Gastroesophageal sphincter (tissue), 4 donors: ENCODE measurements around the gene HSD11B2. TPM values are rescaled to one million over a fixed set of nuclear protein-coding genes. Genes with fewer than 3 reads are reported as not detected.

Experiments used
- ATAC-seq: fragments of 150-250 bp; one replicate; pipeline ENCODE4 v1.9.1; 2016; ENCODE audit warnings: mild to moderate bottlenecking, moderate library complexity
- H3K27ac ChIP-seq, 4 donors: fragments of 200-600 bp; sonication (generic) in 3 of 4; 1 replicate in 3 of 4; 2 replicates in 1 of 4; pipeline ENCODE4 v1.5.1; 2016 to 2019
- H3K27me3 ChIP-seq: fragments of 200-600 bp; sonication (generic); one replicate; pipeline ENCODE4 v1.5.1; 2019
- H3K36me3 ChIP-seq, 2 donors: fragments of 200-600 bp; sonication (generic); one replicate each; pipeline ENCODE4 v1.5.1; 2019; ENCODE audit warnings: control low read depth in 1 of 2
- H3K4me1 ChIP-seq, 3 donors: fragments of 200-600 bp; sonication (generic); 1 replicate in 2 of 3; 2 replicates in 1 of 3; pipeline ENCODE4 v1.5.1; 2016 to 2019; ENCODE audit warnings: control low read depth in 2 of 3
- H3K4me3 ChIP-seq, 2 donors: fragments of 200-600 bp; sonication (generic); one replicate each; pipeline ENCODE4 v1.5.1; 2019; ENCODE audit warnings: mild to moderate bottlenecking in 1 of 2, moderate library complexity in 1 of 2
- H3K9me3 ChIP-seq, 3 donors: fragments of 200-600 bp; sonication (generic); one replicate each; pipeline ENCODE4 v1.5.1; 2017 to 2019; ENCODE audit warnings: control low read depth in 2 of 3
- CTCF ChIP-seq, 4 experiments: fragments of 200-600 bp in 2 of 4; fragments of 450-650 bp in 2 of 4; sonication (generic) in 1 of 4; IDR thresholded peaks; one replicate each; pipeline ENCODE4 v1.5.1; 2017 to 2019; ENCODE audit warnings: antibody characterized with exemption in 4 of 4, mild to moderate bottlenecking in 2 of 4, moderate library complexity in 2 of 4
- EP300 ChIP-seq: sonication (generic); formaldehyde crosslinking; IDR thresholded peaks from one replicate; pipeline ENCODE4 v1.6.1; 2017; ENCODE audit warnings: antibody characterized with exemption, mild to moderate bottlenecking
- POLR2A ChIP-seq, 2 donors: fragments of 450-650 bp; IDR thresholded peaks; one replicate each; pipeline ENCODE4 v1.6.1; 2017; ENCODE audit warnings: antibody characterized with exemption in 2 of 2, mild to moderate bottlenecking in 2 of 2, moderate library complexity in 1 of 2
- POLR2AphosphoS5 ChIP-seq: sonication (generic); formaldehyde crosslinking; IDR thresholded peaks from one replicate; pipeline ENCODE4 v1.6.1; 2017; ENCODE audit warnings: antibody characterized with exemption
- WGBS, 2 donors: methylation state at CpG; one replicate each; pipeline ENCODE4 v1.1.5; 2018; ENCODE audit warnings: low coverage in 1 of 2; 5-methylcytosine and 5-hydroxymethylcytosine counted together
- total RNA-seq, 4 donors: library from RNA; depleted of rRNA; stranded (reverse); fragments of >200 nt; gene quantifications; one replicate each; pipeline ENCODE4 v1.1.0, GENCODE V29; 2016

HSD11B2 gene
- total RNA-seq, 4 donors from 2014 or later, result 0.19 to 2.1 (median 0.27) TPM; not detected in 1

DNA sequence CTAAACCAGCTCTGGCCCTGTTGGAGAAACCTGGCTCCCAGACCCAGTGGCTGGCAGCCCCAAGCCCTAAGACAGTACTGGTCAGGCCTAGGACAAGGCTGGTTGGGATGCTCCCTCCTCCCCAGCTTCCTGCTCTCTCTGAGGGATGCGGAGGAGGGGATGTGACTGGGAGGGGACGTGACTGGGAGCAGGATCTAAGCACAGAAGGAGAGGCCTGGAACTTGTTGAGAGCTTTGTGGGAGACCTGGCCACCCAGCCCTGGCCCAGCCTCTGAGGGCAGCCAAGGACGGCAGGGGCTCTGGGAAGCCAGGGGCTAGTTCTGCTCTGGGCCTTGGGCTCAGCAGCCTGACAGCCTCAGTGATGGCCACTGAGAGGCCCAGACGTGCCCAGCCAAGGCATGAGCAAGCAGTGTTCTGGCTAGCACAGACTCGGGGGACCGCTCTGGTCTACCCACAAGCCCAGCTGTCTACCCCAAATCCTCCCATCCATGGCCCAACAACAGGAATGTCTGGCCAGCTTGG is 27.3 kb downstream of the HSD11B2 start:
- TF ChIP-seq EP300 (no peak), POLR2AphosphoS5 (no peak), CTCF (IDR thresholded peaks at IDR 0.05) (no peak), POLR2A (IDR thresholded peaks at IDR 0.05) (no peak)
- H3K27me3 ChIP-seq, result no peaks in the 10 kb centered on the region
- peaks cover 0 to 80% (median 65%) of the 10 kb centered on the region in 3 donors for H3K4me1 ChIP-seq
- WGBS, 2 donors, result no CpG with 5 or more reads among the region's 6 CpGs
- ATAC-seq, result no peak
- peak overlapping the region in 3 of 4 donors; percentile 38 to 68 (median 66) for H3K27ac ChIP-seq
- H3K4me3 ChIP-seq, result no peak overlapping the region
- no peaks in the 10 kb centered on the region for H3K9me3 ChIP-seq
- peaks cover 0 to 18% of the 10 kb centered on the region in 2 donors for H3K36me3 ChIP-seq

- ATAC-seq, result peak; percentile 13
- TF ChIP-seq POLR2A (IDR thresholded peaks at IDR 0.05) (no peak), CTCF (IDR thresholded peaks at IDR 0.05) (no peak), POLR2AphosphoS5 (no peak), EP300 (no peak)
- WGBS, 2 donors, result 60% methylated on average over 1 of the region's 7 CpGs; no CpG with 5 or more reads in 1 of the 2 donors
- Histone ChIP-seq H3K9me3 (no peaks in the 10 kb centered on the region), H3K4me3 (no peak overlapping the region), H3K36me3 (peaks cover 0 to 13% of the 10 kb centered on the region in 2 donors), H3K4me1 (peaks cover 0 to 90% (median 65%) of the 10 kb centered on the region in 3 donors), H3K27ac (peak overlapping the region in 3 of 4 donors; percentile 38 to 68 (median 66)), H3K27me3 (no peaks in the 10 kb centered on the region)
Measured at GRCh38 chr16:67459066-67459860, 28.3 kb downstream of the HSD11B2 start.

DNA sequence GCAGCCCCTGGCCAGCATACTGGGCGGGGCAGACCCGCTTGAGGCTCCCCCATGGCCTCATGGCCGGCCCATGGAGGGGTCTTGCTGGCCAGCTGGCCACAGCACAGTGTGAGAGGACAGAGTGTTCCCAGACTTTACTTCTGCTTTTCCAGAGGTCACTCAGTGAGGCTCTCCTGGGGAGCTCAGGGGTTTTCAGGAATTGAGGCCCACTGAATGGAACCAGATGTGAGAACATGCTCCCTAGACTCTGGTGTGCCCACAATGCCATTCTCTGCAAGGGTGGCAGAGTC is 28.9 kb downstream of the HSD11B2 start:
- peak overlapping the region in 3 of 4 donors; percentile 38 to 68 (median 66) for H3K27ac ChIP-seq
- H3K4me3 ChIP-seq, result no peak overlapping the region
- H3K9me3 ChIP-seq, result no peaks in the 10 kb centered on the region
- no peaks in the 10 kb centered on the region for H3K27me3 ChIP-seq
- peaks cover 0 to 95% (median 65%) of the 10 kb centered on the region in 3 donors for H3K4me1 ChIP-seq
- ATAC-seq, result peak; percentile 52
- no CpG with 5 or more reads among the region's 3 CpGs for WGBS, 2 donors
- TF ChIP-seq POLR2AphosphoS5 (peak; percentile 19), EP300 (no peak), CTCF (IDR thresholded peaks at IDR 0.05) (no peak)
- peaks cover 0 to 13% of the 10 kb centered on the region in 2 donors for H3K36me3 ChIP-seq

DNA sequence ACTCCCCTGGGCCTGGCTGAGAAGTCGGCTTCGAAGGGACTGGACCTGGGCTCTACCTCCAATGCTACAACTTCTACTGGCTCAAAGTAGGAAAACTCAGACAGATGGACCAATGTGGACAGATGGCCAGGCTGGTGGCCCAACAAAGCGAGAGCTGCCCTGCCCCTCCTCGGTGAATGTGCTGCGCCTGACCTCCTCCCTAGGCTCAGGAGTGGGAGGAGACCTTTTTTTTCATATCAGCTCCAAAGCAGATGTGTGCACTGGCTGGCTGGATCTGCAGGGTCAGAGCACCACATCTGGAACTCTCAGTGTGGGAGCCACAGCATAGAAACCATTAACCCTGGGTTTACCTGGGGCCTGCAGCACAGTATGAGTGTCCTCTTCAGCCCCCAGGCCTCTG is 29.2 kb downstream of the HSD11B2 start:
- Histone ChIP-seq H3K27ac (peak overlapping the region in 3 of 4 donors; percentile 38 to 68 (median 66)), H3K4me1 (peaks cover 0 to 99% (median 65%) of the 10 kb centered on the region in 3 donors), H3K9me3 (no peaks in the 10 kb centered on the region), H3K27me3 (no peaks in the 10 kb centered on the region), H3K4me3 (no peak overlapping the region), H3K36me3 (peaks cover 0 to 13% of the 10 kb centered on the region in 2 donors)
- ATAC-seq, result peak; percentile 17
- TF ChIP-seq EP300 (no peak), POLR2AphosphoS5 (no peak), POLR2A (IDR thresholded peaks at IDR 0.05) (no peak), CTCF (IDR thresholded peaks at IDR 0.05) (no peak)
- WGBS, 2 donors, result 88% methylated on average over 5 of the region's 5 CpGs; no CpG with 5 or more reads in 1 of the 2 donors

GRCh38 chr16:67460961-67461360 is 30.0 kb downstream of the HSD11B2 start:
- Histone ChIP-seq H3K36me3 (peaks cover 0 to 13% of the 10 kb centered on the region in 2 donors), H3K27ac (peak overlapping the region in 2 of 4 donors; percentile 66 to 68), H3K9me3 (no peaks in the 10 kb centered on the region), H3K4me3 (no peak overlapping the region), H3K27me3 (no peaks in the 10 kb centered on the region), H3K4me1 (peaks cover 3 to 99% (median 70%) of the 10 kb centered on the region in 3 donors)
- ATAC-seq, result no peak
- TF ChIP-seq POLR2AphosphoS5 (no peak), EP300 (no peak), POLR2A (IDR thresholded peaks at IDR 0.05) (no peak)
- 80 to 100% methylated on average over 1 of the region's 2 CpGs for WGBS, 2 donors
